CD14-positive monocyte (primary cell): ENCODE data around the gene SLC51A. TPM values are rescaled to one million over a fixed set of nuclear protein-coding genes. Genes with fewer than 3 reads are reported as not detected.

Experiments used
- DNase-seq, 3 donors: peaks; one replicate each; pipeline ENCODE4 v3.0.0-alpha.2; 2011 to 2022
- H2AFZ ChIP-seq: 2 replicates; pipeline ENCODE4 v1.6.0; 2012; ENCODE audit warnings: mild to moderate bottlenecking, low read depth, low read length, inconsistent platforms; ENCODE audit not compliant: insufficient read depth, poor library complexity, severe bottlenecking
- H3K27ac ChIP-seq, 2 donors: 1 replicate in 1 of 2; 2 replicates in 1 of 2; pipeline ENCODE4 v1.5.1; 2012 to 2013; ENCODE audit warnings: low read length in 2 of 2, control low read depth in 1 of 2, inconsistent platforms in 1 of 2, low read depth in 1 of 2, mild to moderate bottlenecking in 1 of 2
- H3K27me3 ChIP-seq, 2 donors: one replicate each; pipeline versions ENCODE4 v1.6.0 to v1.6.1; 2011 to 2013; ENCODE audit warnings: low read length in 2 of 2; ENCODE audit not compliant: control insufficient read depth in 2 of 2, insufficient read depth in 2 of 2
- H3K36me3 ChIP-seq, 2 donors: replicated peaks in 1 of 2; 1 replicate in 1 of 2; 2 replicates in 1 of 2; pipeline versions ENCODE4 v1.5.1 to v1.6.1; 2012 to 2013; ENCODE audit warnings: low read length in 2 of 2, control low read depth in 1 of 2, inconsistent platforms in 1 of 2, mild to moderate bottlenecking in 1 of 2; ENCODE audit not compliant: insufficient read depth in 2 of 2, control insufficient read depth in 1 of 2
- H3K4me1 ChIP-seq, 2 donors: 1 replicate in 1 of 2; 2 replicates in 1 of 2; pipeline versions ENCODE4 v1.5.1 to v1.6.1; 2012 to 2013; ENCODE audit warnings: low read length in 2 of 2, control low read depth in 1 of 2, inconsistent platforms in 1 of 2, mild to moderate bottlenecking in 1 of 2, moderate library complexity in 1 of 2; ENCODE audit not compliant: insufficient read depth in 2 of 2, control insufficient read depth in 1 of 2
- H3K4me2 ChIP-seq: replicated peaks from 2 replicates; pipeline ENCODE3; 2012; ENCODE audit warnings: low read length, moderate library complexity, mild to moderate bottlenecking; ENCODE audit not compliant: poor library complexity, severe bottlenecking; ENCODE audit errors: extremely low read depth
- H3K4me3 ChIP-seq, 3 experiments: fragments of 200-600 bp in 1 of 3; sonication (generic) in 1 of 3; replicated peaks in 1 of 3; 1 replicate in 2 of 3; 2 replicates in 1 of 3; pipeline ENCODE4 v1.5.1; 2011 to 2013; ENCODE audit warnings: low read length in 3 of 3, mild to moderate bottlenecking in 3 of 3, control low read depth in 2 of 3, low read depth in 2 of 3, inconsistent platforms in 1 of 3, moderate library complexity in 1 of 3
- H3K79me2 ChIP-seq: 2 replicates; pipeline ENCODE4 v1.6.0; 2012; ENCODE audit warnings: mild to moderate bottlenecking, control low read depth, inconsistent platforms, low read length, moderate library complexity; ENCODE audit not compliant: insufficient read depth
- H3K9ac ChIP-seq: 2 replicates; pipeline ENCODE4 v1.6.0; 2017; ENCODE audit warnings: low read length, mild to moderate bottlenecking; ENCODE audit not compliant: insufficient read depth, poor library complexity, severe bottlenecking
- H3K9me3 ChIP-seq, 2 donors: replicated peaks in 1 of 2; 1 replicate in 1 of 2; 2 replicates in 1 of 2; pipeline versions ENCODE4 v1.5.1 to v1.6.1; 2012 to 2013; ENCODE audit warnings: low read length in 2 of 2, control low read depth in 1 of 2; ENCODE audit not compliant: control insufficient read depth in 1 of 2, insufficient read depth in 1 of 2
- H4K20me1 ChIP-seq: 2 replicates; pipeline ENCODE4 v1.6.0; 2012; ENCODE audit warnings: mild to moderate bottlenecking, low read length, control low read depth, moderate library complexity; ENCODE audit not compliant: insufficient read depth
- H3K27ac Mint-ChIP-seq, 7 donors: one replicate each; pipeline ENCODE4 v1.8.0; 2020; ENCODE audit warnings: mild to moderate bottlenecking in 7 of 7, mixed read lengths in 7 of 7, moderate library complexity in 6 of 7, inconsistent platforms in 2 of 7
- H3K27me3 Mint-ChIP-seq, 3 donors: one replicate each; pipeline ENCODE4 v1.8.0; 2021 to 2022; ENCODE audit warnings: low read depth in 3 of 3, mild to moderate bottlenecking in 3 of 3, mixed read lengths in 3 of 3, moderate library complexity in 3 of 3, inconsistent platforms in 1 of 3
- H3K36me3 Mint-ChIP-seq, 2 donors: one replicate each; pipeline ENCODE4 v1.8.0; 2020; ENCODE audit warnings: mixed read lengths in 2 of 2, inconsistent platforms in 1 of 2, mild to moderate bottlenecking in 1 of 2
- H3K4me1 Mint-ChIP-seq: one replicate; pipeline ENCODE4 v1.8.0; 2020; ENCODE audit warnings: mild to moderate bottlenecking, mixed read lengths
- H3K4me3 Mint-ChIP-seq, 2 donors: one replicate each; pipeline ENCODE4 v1.8.0; 2020; ENCODE audit warnings: mild to moderate bottlenecking in 2 of 2, mixed read lengths in 2 of 2, moderate library complexity in 1 of 2
- H3K9me3 Mint-ChIP-seq, 7 donors: one replicate each; pipeline ENCODE4 v1.8.0; 2020 to 2022; ENCODE audit warnings: mixed read lengths in 7 of 7, mild to moderate bottlenecking in 6 of 7, moderate library complexity in 6 of 7, inconsistent platforms in 2 of 7
- WGBS: methylation state at CpG from one replicate; pipeline ENCODE4 v1.1.5; 2013; ENCODE audit warnings: missing lambda C conversion rate; ENCODE audit not compliant: insufficient coverage; 5-methylcytosine and 5-hydroxymethylcytosine counted together
- intact Hi-C, 2 donors: fragments of 100-400 bp; cut with micrococcal nuclease; formaldehyde crosslinking; loops; one replicate each; pipeline versions ENCODE4 v1.15.0 to v1.15.1; 2023
- polyA plus RNA-seq, 3 donors: library from polyadenylated mRNA; depleted of rRNA in 1 of 3; unstranded in 2 of 3; stranded (reverse) in 1 of 3; fragments of 300-500 nt in 2 of 3; fragments of >200 nt in 1 of 3; fragmentation: Illumina TruSeq in 2 of 3; gene quantifications; 1 replicate in 2 of 3; 2 replicates in 1 of 3; pipeline ENCODE4 v1.2.3, GENCODE V29; 2012 to 2021
- TF ChIP-seq, protein P1 (sequence below): fragments of 200-600 bp; IDR thresholded peaks from one replicate; pipeline ENCODE4 v1.8.0; 2022; ENCODE audit warnings: antibody characterized with exemption, mild to moderate bottlenecking

Gene SLC51A
- polyA plus RNA-seq, 3 donors = 0.27 to 1.1 (median 0.37) TPM

DNA sequence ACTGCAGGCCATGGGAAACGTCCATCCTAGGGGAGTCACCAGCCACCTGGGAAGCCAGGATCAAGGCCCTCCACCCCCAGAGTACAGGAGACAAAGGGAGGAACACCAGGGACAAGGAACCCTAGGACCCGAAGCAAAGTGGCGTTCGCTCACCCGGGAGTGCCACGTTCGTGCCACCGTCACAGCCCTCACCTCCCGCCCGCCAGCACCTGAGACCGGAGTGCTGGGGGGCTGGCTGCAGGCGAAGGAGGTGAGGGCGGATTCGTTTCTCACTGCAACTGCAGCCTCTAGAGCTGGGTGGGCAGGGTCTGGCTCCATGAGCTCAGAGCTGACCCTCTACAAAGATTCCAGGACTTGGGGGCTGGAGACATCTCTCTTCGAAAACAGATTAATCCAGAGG lies 31.5 kb upstream of the SLC51A start:
- Histone ChIP-seq H3K36me3 (no peaks in the 10 kb centered on the region), H4K20me1 (no peaks in the 10 kb centered on the region), H3K27ac (no peak overlapping the region), H3K4me2 (no peak overlapping the region), H3K27me3 (no peaks in the 10 kb centered on the region), H3K4me3 (no peak overlapping the region), H3K9ac (no peak overlapping the region), H3K9me3 (no peaks in the 10 kb centered on the region), H3K4me1 (peaks cover 27 to 33% of the 10 kb centered on the region in 2 donors), H2AFZ (no peak overlapping the region), H3K79me2 (no peaks in the 10 kb centered on the region)
- Mint-ChIP-seq H3K4me1 (peaks cover 44% of the 10 kb centered on the region), H3K27ac (no peak overlapping the region), H3K36me3 (no peaks in the 10 kb centered on the region), H3K9me3 (no peaks in the 10 kb centered on the region), H3K4me3 (no peak overlapping the region), H3K27me3 (peaks cover 0 to 5% (median 0%) of the 10 kb centered on the region in 3 donors)
- DNase-seq = no peak
- TF ChIP-seq, protein P1, sequence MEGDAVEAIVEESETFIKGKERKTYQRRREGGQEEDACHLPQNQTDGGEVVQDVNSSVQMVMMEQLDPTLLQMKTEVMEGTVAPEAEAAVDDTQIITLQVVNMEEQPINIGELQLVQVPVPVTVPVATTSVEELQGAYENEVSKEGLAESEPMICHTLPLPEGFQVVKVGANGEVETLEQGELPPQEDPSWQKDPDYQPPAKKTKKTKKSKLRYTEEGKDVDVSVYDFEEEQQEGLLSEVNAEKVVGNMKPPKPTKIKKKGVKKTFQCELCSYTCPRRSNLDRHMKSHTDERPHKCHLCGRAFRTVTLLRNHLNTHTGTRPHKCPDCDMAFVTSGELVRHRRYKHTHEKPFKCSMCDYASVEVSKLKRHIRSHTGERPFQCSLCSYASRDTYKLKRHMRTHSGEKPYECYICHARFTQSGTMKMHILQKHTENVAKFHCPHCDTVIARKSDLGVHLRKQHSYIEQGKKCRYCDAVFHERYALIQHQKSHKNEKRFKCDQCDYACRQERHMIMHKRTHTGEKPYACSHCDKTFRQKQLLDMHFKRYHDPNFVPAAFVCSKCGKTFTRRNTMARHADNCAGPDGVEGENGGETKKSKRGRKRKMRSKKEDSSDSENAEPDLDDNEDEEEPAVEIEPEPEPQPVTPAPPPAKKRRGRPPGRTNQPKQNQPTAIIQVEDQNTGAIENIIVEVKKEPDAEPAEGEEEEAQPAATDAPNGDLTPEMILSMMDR = no peak
- WGBS = 98% methylated on average over 13 of the region's 15 CpGs
- intact Hi-C loops = no loop called here

DNA sequence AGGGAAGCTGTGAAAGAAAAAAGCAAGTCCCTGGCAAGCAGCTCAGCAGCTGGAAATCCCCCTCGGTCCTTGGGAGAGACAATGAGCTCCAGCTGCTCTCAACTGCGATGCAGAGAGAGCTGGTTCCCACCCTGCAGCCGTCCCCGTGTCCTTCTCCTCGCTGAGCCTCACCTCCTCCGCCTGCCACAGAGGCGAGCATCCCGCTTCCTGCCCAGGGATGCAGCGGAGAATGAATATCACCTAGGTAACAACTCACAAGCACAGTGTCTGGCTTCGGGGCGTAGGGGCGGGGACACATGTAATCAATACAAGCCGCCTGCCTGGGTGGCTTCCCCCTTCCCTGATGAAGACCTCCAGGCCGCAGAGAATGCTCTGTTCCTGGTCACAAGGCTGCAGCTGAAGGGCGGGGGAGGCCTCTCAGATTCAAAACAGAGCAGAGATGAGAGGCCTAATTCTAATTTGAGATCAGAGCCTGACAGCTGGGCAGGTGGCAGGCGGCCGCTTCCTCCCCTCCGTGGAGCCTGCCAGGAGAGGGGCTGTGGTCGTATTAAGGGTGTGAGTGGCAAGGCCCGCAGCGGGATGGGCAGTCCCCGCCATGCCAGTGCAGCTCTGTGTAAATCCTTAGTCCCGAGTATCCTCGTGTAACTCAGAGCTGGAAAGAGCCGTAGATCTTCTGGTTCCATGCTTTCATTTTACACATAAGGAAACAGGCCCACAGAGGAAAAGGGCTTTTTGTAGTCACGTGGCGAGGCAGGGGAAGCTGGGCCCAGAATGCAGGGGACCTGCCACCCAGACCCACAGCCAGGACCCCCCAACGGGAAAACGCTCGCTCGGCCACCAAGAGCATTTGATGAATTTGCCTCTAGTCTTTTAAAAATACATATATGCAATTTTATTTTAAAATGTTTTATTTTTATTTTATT lies 29.4 kb upstream of the SLC51A start:
- TF ChIP-seq, protein P1 = no peak
- peak overlapping the region; percentile 70 to 81 for H3K4me3 Mint-ChIP-seq
- DNase-seq = no peak
- Histone ChIP-seq H2AFZ (peak overlapping the region; percentile 92), H3K27ac (peak overlapping the region; percentile 0 to 71), H3K4me2 (peak overlapping the region; percentile 66), H3K27me3 (no peaks in the 10 kb centered on the region), H3K4me3 (peak overlapping the region in 2 of 3 experiments; percentile 1 to 59), H4K20me1 (no peaks in the 10 kb centered on the region), H3K9ac (peak overlapping the region; percentile 66), H3K9me3 (no peaks in the 10 kb centered on the region), H3K79me2 (no peaks in the 10 kb centered on the region), H3K4me1 (peaks cover 31 to 38% of the 10 kb centered on the region in 2 donors), H3K36me3 (no peaks in the 10 kb centered on the region)
- intact Hi-C loops = no loop called here
- H3K4me1 Mint-ChIP-seq = peaks cover 41% of the 10 kb centered on the region
- H3K27me3 Mint-ChIP-seq = peaks cover 0 to 7% (median 0%) of the 10 kb centered on the region in 3 donors
- WGBS = 34% methylated on average over 20 of the region's 31 CpGs
- peaks cover 0 to 4% of the 10 kb centered on the region in 2 donors for H3K36me3 Mint-ChIP-seq
- H3K9me3 Mint-ChIP-seq = no peaks in the 10 kb centered on the region
- H3K27ac Mint-ChIP-seq = peak overlapping the region; percentile 42 to 93 (median 82)
